DOHH2 (cell line): ENCODE results near the gene TASP1.

ENCODE experiments used
- CTCF ChIP-seq: fragments of 200-600 bp; sonication (generic); IDR thresholded peaks from one replicate; pipeline ENCODE4 v1.5.1; 2014; ENCODE audit warnings: antibody characterized with exemption, mild to moderate bottlenecking, low read depth, low read length; ENCODE audit not compliant: poor library complexity, severe bottlenecking
- EZH2phosphoT487 ChIP-seq: fragments of 200-600 bp; sonication (generic); IDR thresholded peaks from 2 replicates; pipeline ENCODE4 v1.6.1; 2017; ENCODE audit warnings: borderline replicate concordance, mild to moderate bottlenecking, antibody characterized with exemption, low read length, moderate library complexity, mixed read lengths

- TF ChIP-seq CTCF (no peak), EZH2phosphoT487 (no peak)
Measured at GRCh38 chr20:13587370-13587769, 51.4 kb downstream of the TASP1 start.
